GM19238 (cell line): ENCODE results near the gene DFFB.

Experiments
- DNase-seq: peaks from one replicate; pipeline ENCODE4 v3.0.0; 2011; ENCODE audit warnings: low spot score; ENCODE audit not compliant: insufficient read length

DFFB gene

GRCh38 chr1:3924825-3925220 is 67.5 kb downstream of the DFFB start:
- DNase-seq = no peak

- no peak for DNase-seq
Observed at GRCh38 chr1:3925256-3925655, 68.0 kb downstream of the DFFB start.

- no peak for DNase-seq
Observed at GRCh38 chr1:3925762-3926161, 68.5 kb downstream of the DFFB start.

- DNase-seq = no peak
Observed at GRCh38 chr1:3926956-3927355, 69.7 kb downstream of the DFFB start.

GRCh38 chr1:3928586-3928985 is 71.3 kb downstream of the DFFB start:
- DNase-seq = no peak

- no peak for DNase-seq
Observed at GRCh38 chr1:3929126-3929525, 71.8 kb downstream of the DFFB start.

GRCh38 chr1:3930301-3931006 is 73.2 kb downstream of the DFFB start:
- no peak for DNase-seq

- DNase-seq = no peak
Observed at GRCh38 chr1:3931007-3931912, 74.0 kb downstream of the DFFB start.

GRCh38 chr1:3932156-3932919 is 75.1 kb downstream of the DFFB start:
- DNase-seq = no peak
